DND-41 (cell line): Measurements from ENCODE around the gene RNF43.
"Not testable (repeated sequence)": the region's sequence is repeated elsewhere in the genome, so short reads cannot be mapped to it uniquely, and the experiment has no call there.

Source experiments
- ATAC-seq: fragments of 200-7000 bp; cut with Tn5 transposase; 3 replicates; pipeline ENCODE4 v1.9.1; 2021; ENCODE audit warnings: low read depth; ENCODE audit not compliant: insufficient read depth
- DNase-seq: peaks from one replicate; pipeline ENCODE4 v3.0.0-alpha.2; 2020
- H2AFZ ChIP-seq: 2 replicates; pipeline ENCODE4 v1.6.0; 2012; ENCODE audit warnings: low read depth, low read length
- H3K27ac ChIP-seq: 2 replicates; pipeline ENCODE4 v1.5.1; 2012; ENCODE audit warnings: low read length, inconsistent platforms
- H3K27me3 ChIP-seq: fragments of 200-600 bp; sonication (generic); 2 replicates; pipeline ENCODE4 v1.6.0; 2012; ENCODE audit warnings: low read length, mild to moderate bottlenecking, inconsistent platforms; ENCODE audit not compliant: insufficient read depth, poor library complexity
- H3K36me3 ChIP-seq: 2 replicates; pipeline ENCODE4 v1.5.1; 2012; ENCODE audit warnings: low read length, inconsistent platforms; ENCODE audit not compliant: insufficient read depth
- H3K4me1 ChIP-seq: 2 replicates; pipeline ENCODE4 v1.5.1; 2012; ENCODE audit warnings: mild to moderate bottlenecking, low read length; ENCODE audit not compliant: insufficient read depth
- H3K4me2 ChIP-seq: 2 replicates; pipeline ENCODE4 v1.6.0; 2012; ENCODE audit warnings: mild to moderate bottlenecking, moderate library complexity, low read length, inconsistent platforms; ENCODE audit not compliant: insufficient read depth
- H3K4me3 ChIP-seq, 2 experiments: fragments of 200-600 bp in 1 of 2; shearing (Covaris generic) in 1 of 2; 2 replicates each; pipeline ENCODE4 v1.5.1; 2012 to 2016; ENCODE audit warnings: inconsistent platforms in 2 of 2, low read length in 2 of 2, mild to moderate bottlenecking in 2 of 2, low read depth in 1 of 2, moderate library complexity in 1 of 2
- H3K79me2 ChIP-seq: 2 replicates; pipeline ENCODE4 v1.6.0; 2012; ENCODE audit warnings: low read length, inconsistent platforms; ENCODE audit not compliant: insufficient read depth
- H3K9ac ChIP-seq: 2 replicates; pipeline ENCODE4 v1.6.0; 2012; ENCODE audit warnings: low read depth, mild to moderate bottlenecking, inconsistent platforms, low read length, moderate library complexity
- H3K9me3 ChIP-seq: 2 replicates; pipeline ENCODE4 v1.5.1; 2012; ENCODE audit warnings: low read length, moderate library complexity, mild to moderate bottlenecking, inconsistent platforms; ENCODE audit not compliant: insufficient read depth, severe bottlenecking
- H4K20me1 ChIP-seq: 2 replicates; pipeline ENCODE4 v1.6.0; 2012; ENCODE audit warnings: low read length; ENCODE audit not compliant: insufficient read depth
- EZH2 ChIP-seq: IDR thresholded peaks from 3 replicates; pipeline ENCODE4 v1.6.1; 2012; ENCODE audit warnings: borderline replicate concordance, low read depth, mild to moderate bottlenecking, moderate library complexity, low read length, inconsistent platforms; ENCODE audit not compliant: severe bottlenecking
- TF ChIP-seq, protein P1 (sequence below): IDR thresholded peaks from 2 replicates; pipeline ENCODE4 v1.5.1; 2012; ENCODE audit warnings: borderline replicate concordance, low read length, moderate library complexity, mild to moderate bottlenecking; ENCODE audit not compliant: poor library complexity, severe bottlenecking; ENCODE audit errors: extremely low read depth

The RNF43 gene

DNA sequence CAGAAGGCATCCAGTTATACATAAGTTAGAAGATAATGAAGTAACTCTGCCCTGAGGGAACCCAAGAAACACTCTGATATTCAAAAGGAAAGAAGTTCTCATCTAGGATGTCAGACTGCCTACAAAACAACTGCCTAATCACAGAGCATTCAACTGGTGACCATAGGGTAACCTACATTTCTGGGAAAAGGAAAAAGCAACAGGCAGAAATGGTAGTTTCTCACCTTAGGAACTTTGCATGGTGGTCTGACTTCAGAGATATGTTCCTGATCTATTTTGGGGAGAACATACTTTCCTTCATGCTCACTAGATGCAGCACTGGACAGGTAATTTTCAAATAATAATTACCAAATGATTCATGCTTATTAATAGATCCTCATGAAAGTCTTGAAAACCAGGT is 16.5 kb downstream of the RNF43 start:
- DNase-seq = no peak
- Histone ChIP-seq H3K27me3 (peaks cover 27% of the 10 kb centered on the region), H3K36me3 (no peaks in the 10 kb centered on the region), H3K9ac (no peak overlapping the region), H2AFZ (no peak overlapping the region), H3K27ac (no peak overlapping the region), H3K4me3 (no peak overlapping the region), H3K4me2 (no peak overlapping the region), H3K4me1 (peaks cover 7% of the 10 kb centered on the region; the same call in 1 of the 2 replicates), H3K9me3 (no peaks in the 10 kb centered on the region), H3K79me2 (no peaks in the 10 kb centered on the region), H4K20me1 (no peaks in the 10 kb centered on the region)
- ATAC-seq = no peak
- no peak for TF ChIP-seq EZH2
- TF ChIP-seq, protein P1, sequence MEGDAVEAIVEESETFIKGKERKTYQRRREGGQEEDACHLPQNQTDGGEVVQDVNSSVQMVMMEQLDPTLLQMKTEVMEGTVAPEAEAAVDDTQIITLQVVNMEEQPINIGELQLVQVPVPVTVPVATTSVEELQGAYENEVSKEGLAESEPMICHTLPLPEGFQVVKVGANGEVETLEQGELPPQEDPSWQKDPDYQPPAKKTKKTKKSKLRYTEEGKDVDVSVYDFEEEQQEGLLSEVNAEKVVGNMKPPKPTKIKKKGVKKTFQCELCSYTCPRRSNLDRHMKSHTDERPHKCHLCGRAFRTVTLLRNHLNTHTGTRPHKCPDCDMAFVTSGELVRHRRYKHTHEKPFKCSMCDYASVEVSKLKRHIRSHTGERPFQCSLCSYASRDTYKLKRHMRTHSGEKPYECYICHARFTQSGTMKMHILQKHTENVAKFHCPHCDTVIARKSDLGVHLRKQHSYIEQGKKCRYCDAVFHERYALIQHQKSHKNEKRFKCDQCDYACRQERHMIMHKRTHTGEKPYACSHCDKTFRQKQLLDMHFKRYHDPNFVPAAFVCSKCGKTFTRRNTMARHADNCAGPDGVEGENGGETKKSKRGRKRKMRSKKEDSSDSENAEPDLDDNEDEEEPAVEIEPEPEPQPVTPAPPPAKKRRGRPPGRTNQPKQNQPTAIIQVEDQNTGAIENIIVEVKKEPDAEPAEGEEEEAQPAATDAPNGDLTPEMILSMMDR = no peak

DNA sequence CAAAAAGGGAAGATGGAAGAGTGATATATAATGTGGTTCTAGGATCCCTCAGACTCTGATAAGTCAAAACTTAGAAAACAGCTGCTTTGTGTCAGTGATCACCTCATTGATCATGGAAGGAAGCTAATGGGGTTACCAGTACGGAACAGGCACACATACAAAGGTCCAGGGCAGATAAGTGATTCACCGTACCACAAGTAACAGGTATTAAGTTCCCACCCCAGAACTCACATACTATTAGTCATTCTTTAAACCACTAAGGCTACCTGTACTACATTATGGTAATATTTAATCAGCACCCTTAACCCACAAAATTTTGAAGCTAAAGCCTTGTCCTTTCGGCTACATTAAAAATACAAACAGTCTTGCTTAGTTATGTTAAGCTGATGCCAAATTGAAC is 17.4 kb downstream of the RNF43 start:
- no peaks in the 10 kb centered on the region for H3K36me3 ChIP-seq
- H4K20me1 ChIP-seq = no peaks in the 10 kb centered on the region
- no peak overlapping the region for H3K9ac ChIP-seq
- peaks cover 34% of the 10 kb centered on the region for H3K27me3 ChIP-seq
- H3K9me3 ChIP-seq = no peaks in the 10 kb centered on the region
- DNase-seq = no peak
- H3K4me2 ChIP-seq = no peak overlapping the region
- TF ChIP-seq, protein P1 = no peak
- no peak for TF ChIP-seq EZH2
- no peak overlapping the region for H3K27ac ChIP-seq
- ATAC-seq = no peak
- H2AFZ ChIP-seq = no peak overlapping the region
- H3K4me1 ChIP-seq = peaks cover 7% of the 10 kb centered on the region; the same call in 1 of the 2 replicates
- H3K79me2 ChIP-seq = no peaks in the 10 kb centered on the region
- H3K4me3 ChIP-seq = no peak overlapping the region

DNA sequence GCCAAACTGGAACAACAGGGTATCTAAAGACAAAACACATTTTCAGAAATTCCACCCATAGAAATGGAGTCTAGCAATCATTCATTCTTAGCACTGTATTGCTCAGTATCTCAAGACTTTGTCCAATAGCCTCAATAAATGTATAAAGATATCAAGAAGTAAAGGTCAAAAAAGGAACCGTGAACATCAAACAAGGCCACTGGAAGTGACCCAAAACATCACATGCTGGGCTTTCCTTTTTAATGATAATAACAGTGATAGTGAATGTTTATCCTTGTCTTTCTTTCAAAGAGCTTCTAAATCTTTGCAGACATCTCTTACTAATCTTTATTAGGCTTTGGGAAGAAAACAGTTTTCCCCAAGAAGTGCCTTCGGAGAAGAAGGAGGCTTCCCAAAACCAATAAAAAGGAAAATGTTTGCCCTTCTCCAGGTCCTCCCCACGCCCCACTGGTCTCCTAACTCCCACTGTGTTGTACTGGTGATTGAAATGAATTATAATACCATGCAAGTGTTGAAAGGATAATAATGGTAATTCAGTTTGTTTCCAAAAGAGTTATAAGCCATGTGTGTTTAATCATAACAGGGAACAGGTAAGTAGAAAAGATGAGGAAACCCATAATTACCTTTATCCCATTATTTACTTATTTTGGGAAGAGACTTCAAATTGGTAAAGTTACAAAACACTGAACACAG is 18.6 kb downstream of the RNF43 start:
- no peak overlapping the region for H3K4me3 ChIP-seq
- H4K20me1 ChIP-seq = no peaks in the 10 kb centered on the region
- no peaks in the 10 kb centered on the region for H3K9me3 ChIP-seq
- H3K79me2 ChIP-seq = no peaks in the 10 kb centered on the region
- no peak for TF ChIP-seq EZH2
- TF ChIP-seq, protein P1 = no peak
- DNase-seq (no peak), ATAC-seq (no peak)
- peaks cover 7% of the 10 kb centered on the region; the same call in 1 of the 2 replicates for H3K4me1 ChIP-seq
- H3K27me3 ChIP-seq = peaks cover 34% of the 10 kb centered on the region
- H3K36me3 ChIP-seq = no peaks in the 10 kb centered on the region
- no peak overlapping the region for H2AFZ ChIP-seq
- no peak overlapping the region for H3K4me2 ChIP-seq
- H3K27ac ChIP-seq = no peak overlapping the region
- H3K9ac ChIP-seq = no peak overlapping the region

DNA sequence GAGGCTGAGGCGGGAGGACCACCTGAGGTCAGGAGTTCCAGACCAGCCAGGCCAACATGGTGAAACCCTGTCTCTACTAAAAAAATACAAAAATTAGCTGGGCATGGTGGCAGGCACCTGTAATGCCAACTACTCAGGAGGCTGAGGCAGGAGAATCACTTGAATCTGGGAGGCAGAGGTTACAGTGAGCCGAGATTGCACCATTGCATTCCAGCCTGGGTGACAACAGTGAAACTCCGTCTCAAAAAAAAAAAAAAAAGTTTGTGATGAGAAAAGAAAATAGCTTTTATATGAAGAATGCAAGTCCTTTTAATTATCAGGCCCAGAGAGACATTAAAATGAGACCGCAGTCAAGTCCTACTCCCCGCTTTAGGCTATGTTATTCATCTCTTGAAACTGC is 19.9 kb downstream of the RNF43 start:
- not testable (repeated sequence) for ATAC-seq, H3K4me3 ChIP-seq, H3K4me1 ChIP-seq, H2AFZ ChIP-seq, H3K9me3 ChIP-seq, H3K4me2 ChIP-seq, DNase-seq, H3K79me2 ChIP-seq, H4K20me1 ChIP-seq, H3K36me3 ChIP-seq, H3K27ac ChIP-seq, H3K9ac ChIP-seq
- peaks cover 35% of the 10 kb centered on the region for H3K27me3 ChIP-seq
